OCI-LY7 (cell line): ENCODE data around the gene EPHA1.

Experiments used
- EZH2phosphoT487 ChIP-seq: fragments of 200-600 bp; sonication (generic); IDR thresholded peaks from 2 replicates; pipeline ENCODE4 v1.6.1; 2018; ENCODE audit warnings: low read depth, borderline replicate concordance, mild to moderate bottlenecking, mixed run types, antibody characterized with exemption, low read length, moderate library complexity, mixed read lengths
- TF ChIP-seq, protein P1 (sequence below): fragments of 200-600 bp; sonication (generic); conservative IDR thresholded peaks from 2 replicates; pipeline ENCODE4 v1.5.1; 2014; ENCODE audit warnings: mild to moderate bottlenecking, antibody characterized with exemption, low read length, moderate library complexity, mixed read lengths

DNA sequence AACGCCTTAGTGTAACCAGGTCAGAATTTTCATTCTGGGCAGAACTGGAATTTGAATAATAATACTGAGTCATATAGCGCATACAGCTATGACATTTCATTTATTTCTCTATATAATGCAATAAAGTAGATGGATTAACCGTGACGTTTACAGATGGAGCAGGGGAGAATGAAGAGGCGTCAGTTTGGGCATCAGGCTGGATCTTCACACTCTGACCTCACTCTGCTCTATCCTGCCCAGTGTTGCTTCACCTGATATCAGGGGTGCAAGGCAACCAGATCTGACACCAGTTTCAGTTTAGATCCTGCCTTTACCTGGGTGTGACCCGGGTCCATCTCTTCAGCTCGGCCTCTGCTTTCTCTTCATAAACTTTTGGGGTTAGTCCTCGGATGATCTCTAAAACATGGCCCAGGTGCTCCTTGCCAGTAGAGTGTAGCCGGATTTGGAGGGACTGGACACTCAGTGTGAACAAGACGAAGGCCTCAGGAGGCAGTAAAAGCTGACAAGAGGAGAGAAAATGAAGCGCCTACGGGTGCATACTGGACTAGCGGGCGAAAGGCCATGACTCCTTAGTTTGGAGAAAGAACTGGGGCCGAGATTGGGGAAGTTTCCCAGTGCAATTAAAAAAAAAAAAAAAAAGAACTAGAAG is 28.9 kb downstream of the EPHA1 start:
- TF ChIP-seq, protein P1, sequence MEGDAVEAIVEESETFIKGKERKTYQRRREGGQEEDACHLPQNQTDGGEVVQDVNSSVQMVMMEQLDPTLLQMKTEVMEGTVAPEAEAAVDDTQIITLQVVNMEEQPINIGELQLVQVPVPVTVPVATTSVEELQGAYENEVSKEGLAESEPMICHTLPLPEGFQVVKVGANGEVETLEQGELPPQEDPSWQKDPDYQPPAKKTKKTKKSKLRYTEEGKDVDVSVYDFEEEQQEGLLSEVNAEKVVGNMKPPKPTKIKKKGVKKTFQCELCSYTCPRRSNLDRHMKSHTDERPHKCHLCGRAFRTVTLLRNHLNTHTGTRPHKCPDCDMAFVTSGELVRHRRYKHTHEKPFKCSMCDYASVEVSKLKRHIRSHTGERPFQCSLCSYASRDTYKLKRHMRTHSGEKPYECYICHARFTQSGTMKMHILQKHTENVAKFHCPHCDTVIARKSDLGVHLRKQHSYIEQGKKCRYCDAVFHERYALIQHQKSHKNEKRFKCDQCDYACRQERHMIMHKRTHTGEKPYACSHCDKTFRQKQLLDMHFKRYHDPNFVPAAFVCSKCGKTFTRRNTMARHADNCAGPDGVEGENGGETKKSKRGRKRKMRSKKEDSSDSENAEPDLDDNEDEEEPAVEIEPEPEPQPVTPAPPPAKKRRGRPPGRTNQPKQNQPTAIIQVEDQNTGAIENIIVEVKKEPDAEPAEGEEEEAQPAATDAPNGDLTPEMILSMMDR, result no peak
- no peak for TF ChIP-seq EZH2phosphoT487
